Stimulated activated CD4-positive, alpha-beta T cell treated with anti-CD3 and anti-CD28 coated beads, Interleukin-12 subunit alpha, Interleukin-12 subunit beta, amount 100 ng/mL, for 24 hours (primary cell): ENCODE measurements around the gene FBRSL1.

Source experiments
- DNase-seq, 2 experiments: peaks; one replicate each; pipeline ENCODE4 v3.0.0-alpha.2; 2020; ENCODE audit warnings: low read depth in 2 of 2

Gene FBRSL1

DNA sequence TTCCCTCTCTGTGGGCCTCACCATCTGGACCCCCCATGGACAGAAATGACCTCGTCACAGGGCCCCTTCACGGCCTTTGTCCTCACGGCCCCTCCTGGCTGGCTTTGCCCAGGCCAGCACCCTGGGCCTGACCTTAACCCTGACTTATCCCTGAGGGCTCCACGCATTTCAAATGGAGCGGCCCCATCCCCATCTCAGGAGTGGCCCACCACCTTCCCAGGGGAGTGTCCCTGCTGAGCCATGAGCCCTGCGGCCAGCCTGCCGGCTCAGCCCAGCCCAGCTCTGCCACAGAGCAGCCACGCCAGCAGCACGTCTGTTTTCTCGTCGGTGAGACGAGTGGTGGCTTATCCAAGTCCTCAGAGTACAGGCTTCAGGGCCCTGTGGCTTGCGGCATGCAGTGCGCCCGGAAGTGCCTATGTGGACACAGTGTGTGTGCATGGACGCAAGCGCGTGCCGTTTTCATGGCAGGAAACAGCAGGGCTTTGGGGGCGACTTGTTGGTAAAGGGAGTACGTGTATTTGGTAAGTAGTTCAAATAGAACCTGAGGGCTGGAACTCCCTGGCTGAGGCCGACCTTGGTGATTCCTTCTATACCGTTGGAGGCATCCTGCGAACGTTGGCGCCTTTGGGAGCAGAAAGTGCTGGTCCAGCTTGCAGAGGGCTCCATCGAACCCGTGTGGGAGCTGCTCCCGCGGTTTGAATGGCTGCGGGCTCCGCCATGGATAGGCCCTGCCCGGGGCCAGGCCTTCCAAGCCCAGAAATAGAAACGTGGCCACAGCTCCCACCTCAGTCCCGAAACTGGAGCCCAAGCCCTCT is 68.3 kb downstream of the FBRSL1 start:
- DNase-seq, result no peak

DNA sequence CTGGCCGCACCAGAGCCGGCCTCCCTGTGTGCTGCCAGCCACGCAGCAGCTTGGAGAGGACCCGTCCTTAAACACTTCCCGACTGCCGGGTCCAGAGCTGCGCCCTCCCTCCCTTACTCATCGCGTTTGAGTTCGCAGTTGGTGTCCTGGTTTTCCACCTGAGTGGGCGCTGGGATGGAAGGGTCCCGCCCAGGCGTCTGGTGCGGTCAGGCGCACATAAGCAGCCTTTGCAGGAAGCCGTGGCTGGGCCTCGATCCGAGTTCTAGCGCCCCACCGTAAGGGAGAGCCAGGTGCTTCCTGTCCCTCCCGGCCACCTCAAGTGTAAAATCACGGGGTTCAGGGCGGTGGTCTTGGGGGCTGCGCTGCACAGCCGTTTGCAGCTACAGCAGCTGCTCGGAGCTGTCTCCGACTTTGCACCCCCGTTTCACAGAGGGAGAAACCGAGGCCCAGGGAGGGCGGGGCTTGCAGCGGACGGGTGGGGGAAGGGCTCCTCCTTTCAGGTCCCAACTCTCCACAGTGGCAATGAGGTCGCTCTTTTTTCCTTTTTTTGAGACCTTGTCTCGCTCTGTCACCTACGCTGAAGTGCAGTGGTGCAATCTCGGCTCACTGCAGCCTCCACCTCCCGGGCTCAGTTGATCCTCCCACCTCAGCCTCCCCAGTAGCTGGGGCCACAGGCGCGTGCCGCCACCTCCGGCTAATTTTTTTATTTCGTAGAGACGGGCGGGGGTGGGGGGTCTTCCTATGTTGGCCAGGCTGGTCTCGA is 69.1 kb downstream of the FBRSL1 start:
- no peak for DNase-seq

- peak; percentile 27 to 43 for DNase-seq
Measured at GRCh38 chr12:132559652-132560363, 69.9 kb downstream of the FBRSL1 start.

GRCh38 chr12:132560364-132560613 is 70.3 kb downstream of the FBRSL1 start:
- DNase-seq, result peak in 1 of 2 experiments; percentile 29

GRCh38 chr12:132560614-132561426 is 70.9 kb downstream of the FBRSL1 start:
- peak; percentile 61 to 81 for DNase-seq
